GM18502 (cell line): ENCODE measurements around the gene PAM.
"Not testable (repeated sequence)": the region's sequence is repeated elsewhere in the genome, so short reads cannot be mapped to it uniquely, and the experiment has no call there.

Experiments
- ATAC-seq: cut with Tn5 transposase; IDR thresholded peaks from one replicate; pipeline ENCODE4 v1.9.1; 2021; ENCODE audit warnings: mild to moderate bottlenecking; ENCODE audit not compliant: unreplicated experiment, poor library complexity

Gene PAM

DNA sequence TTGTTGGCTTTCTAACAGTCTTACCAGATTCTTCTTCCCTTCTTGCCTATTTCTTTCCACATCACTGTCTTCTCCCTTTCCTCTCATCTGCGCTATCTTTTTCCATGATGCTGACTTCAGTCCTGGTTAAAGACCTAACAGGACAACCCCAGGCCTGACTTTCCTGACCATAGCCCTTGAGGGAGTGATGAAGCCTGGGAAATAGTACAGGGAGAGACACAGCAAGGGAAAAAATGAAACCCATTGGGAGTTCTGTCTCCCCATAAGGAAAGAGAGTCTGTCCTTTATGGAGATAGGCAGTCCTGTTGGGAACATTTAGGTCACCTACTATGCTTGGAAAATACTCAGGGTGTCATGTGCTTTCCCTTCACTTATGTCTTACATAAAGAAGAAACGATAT lies 272.2 kb downstream of the PAM start:
- no peak for ATAC-seq

DNA sequence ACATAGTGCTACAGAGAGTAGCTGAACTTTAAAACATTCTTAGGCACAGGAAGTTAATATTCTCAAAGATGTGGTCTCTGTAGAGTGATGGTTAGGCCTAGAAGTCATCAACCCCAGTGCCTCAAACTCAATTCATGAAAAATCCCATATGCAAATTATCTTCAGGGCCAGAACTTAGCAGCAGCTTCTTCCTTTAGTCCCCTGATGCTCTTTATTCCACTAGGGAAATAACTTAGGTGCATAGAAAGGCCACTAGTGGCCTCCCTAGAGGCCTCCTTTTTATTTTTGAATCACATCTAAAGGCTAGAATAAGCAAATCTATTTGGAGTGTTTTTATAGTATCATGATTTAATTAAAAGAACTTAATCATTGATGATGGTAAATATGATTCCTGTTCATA lies 276.5 kb downstream of the PAM start:
- peak; percentile 34 for ATAC-seq

DNA sequence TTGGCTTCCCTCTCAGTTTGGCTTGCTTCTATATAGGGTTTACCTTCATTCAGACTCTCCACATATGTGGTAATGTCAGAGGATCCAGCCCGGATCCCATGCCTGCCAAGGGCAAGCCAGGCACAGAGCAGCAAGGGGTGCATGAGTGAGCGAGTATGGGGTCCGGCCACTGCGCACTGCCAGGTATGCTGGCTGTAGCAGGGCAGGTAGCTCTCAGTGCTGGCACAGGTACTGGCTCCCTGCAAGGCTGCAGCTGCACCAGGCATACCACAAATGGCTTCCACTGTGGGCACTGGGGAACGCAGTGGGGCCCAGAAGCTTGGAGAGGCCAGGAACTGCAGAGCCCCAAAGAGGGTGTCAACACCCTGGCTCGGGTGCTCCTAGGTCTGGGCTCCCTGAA lies 278.6 kb downstream of the PAM start:
- no peak for ATAC-seq

DNA sequence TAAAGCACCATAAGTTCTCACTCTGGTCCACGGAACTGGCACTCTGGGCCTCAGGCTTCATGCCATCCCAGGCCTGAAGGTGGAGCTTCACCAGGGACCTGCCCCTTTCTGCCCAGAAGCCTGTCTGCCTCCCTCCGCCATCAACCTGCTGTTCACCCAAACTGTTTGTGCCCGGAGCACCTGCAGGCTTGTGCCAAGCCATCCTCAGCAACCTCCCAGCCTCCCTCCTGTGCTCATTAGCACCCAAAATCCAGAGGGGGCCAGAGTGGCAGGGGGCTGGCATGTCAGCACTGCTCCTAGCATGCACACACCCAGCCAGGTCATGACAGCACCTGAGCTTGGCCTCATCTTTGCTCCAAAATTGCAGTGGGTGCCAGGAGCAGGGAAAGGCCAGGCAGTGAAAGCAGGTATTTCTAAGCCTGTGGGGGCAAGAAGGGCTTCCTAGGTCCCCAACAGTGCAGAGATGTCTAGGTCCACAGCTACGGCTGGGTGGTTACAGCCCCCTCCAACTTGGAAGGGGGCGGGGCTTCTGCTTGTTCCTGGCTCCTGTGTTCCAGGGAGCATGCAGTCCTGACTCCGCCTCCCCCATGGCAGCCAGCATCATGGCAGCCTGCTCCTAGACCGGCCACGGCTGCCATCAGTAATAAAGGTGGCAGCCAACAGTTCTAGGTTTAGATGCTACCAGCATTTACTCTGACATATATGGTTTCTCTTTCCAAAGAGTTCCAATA lies 279.7 kb downstream of the PAM start:
- ATAC-seq, result no peak

GRCh38 chr5:103035701-103036100 lies 280.6 kb downstream of the PAM start:
- no peak for ATAC-seq

DNA sequence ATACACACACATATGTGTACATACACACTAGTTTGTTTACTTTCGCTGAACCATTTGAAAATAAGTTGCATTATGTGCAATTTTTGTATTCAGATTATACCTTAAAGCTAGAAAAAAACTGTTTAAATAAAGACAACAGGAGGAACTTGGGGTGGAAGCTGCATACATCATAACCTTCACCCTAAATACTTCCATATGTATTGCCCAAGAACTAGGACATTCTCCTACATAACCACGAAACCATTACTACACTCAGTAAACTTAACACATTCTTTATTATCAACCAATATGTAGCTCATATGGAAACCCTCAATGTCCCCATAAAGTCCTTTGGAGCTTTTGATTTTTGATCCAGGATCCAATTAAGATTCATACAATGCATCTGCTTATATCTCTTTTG lies 281.5 kb downstream of the PAM start:
- no peak for ATAC-seq

DNA sequence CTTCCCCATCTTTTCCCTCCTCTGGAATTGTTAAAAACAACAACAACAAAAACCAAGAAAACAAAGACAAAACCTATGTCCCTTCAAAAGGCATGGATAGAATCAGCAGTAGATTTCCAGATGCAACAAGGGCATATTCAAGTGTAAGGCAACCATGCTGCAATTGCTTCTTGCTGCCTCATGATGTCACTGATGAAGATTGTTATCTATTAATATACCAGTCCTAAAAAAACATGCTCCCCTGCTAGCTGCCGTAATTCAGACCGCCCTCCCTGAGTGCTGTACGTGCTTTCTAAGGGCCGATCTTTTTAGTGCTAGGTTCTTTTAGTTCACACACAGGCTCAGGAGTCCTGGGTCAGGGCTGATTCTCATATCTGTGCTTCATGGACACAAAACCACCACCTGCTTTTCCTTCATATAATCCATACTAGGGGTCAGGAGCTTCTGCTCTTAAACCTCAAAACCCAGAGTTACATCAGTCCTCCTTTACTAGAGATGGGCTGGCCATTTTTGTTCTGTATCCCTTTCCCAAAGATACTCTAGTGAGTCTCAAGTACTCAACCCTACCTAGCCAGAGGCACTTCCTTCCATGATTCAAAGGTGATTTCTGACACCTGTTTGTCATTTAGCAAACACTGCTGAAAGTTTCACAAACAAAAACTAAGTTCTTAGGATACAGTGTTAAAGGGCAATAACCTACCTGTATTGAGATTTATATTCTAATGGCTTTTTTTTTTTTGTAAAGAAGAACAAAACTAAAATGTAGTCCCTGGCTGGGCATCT lies 282.8 kb downstream of the PAM start:
- no peak for ATAC-seq

- ATAC-seq, result peak; percentile 43
Measured at GRCh38 chr5:103041071-103041676, 286.1 kb downstream of the PAM start.

- ATAC-seq, result not testable (repeated sequence)
Measured at GRCh38 chr5:103046706-103047105, 291.6 kb downstream of the PAM start.

DNA sequence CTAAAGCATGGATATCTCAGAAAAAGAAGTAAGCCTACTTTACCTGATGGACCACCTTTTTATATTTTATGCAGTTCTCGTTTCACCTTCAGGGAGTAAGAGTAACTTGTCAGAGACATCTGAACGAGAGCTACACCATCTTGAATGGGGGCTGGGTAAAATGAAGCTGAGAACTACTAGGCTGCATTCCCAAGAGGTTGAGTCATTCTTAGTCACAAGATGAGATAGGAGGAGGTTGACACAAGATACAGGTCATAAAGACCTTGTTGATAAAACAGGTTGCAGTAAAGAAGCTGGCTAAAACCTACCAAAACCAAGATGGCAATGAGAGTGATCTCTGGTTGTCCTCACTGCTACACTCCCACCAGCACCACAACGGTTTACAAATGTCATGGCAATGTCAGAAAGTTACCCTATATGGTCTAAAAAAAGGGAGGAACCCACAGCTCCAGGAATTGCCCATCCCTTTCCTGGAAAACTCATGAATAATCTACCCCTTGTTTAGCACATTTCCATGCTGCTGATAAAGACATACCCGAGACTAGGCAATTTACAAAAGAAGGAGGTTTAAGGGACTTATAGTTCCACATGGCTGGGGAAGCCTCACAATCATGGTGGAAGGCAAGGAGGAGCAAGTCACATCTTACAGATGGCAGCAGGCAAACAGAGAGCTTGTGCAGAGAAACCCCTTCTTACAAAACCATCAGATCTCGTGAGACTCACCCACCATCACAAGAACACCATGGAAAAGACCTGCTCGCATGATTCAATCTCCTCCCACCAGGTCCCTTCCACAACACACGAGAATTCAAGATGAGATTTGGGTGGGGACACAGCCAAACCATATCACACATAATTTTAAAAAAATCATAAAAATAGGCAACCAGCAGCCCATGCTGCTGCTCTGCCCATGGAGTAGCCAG lies 302.4 kb downstream of the PAM start:
- no peak for ATAC-seq

- ATAC-seq, result no peak
Measured at GRCh38 chr5:103059525-103059924, 304.4 kb downstream of the PAM start.

- ATAC-seq, result no peak
Measured at GRCh38 chr5:103060424-103060954, 305.4 kb downstream of the PAM start.

- no peak for ATAC-seq
Measured at GRCh38 chr5:103066326-103066725, 311.2 kb downstream of the PAM start.

DNA sequence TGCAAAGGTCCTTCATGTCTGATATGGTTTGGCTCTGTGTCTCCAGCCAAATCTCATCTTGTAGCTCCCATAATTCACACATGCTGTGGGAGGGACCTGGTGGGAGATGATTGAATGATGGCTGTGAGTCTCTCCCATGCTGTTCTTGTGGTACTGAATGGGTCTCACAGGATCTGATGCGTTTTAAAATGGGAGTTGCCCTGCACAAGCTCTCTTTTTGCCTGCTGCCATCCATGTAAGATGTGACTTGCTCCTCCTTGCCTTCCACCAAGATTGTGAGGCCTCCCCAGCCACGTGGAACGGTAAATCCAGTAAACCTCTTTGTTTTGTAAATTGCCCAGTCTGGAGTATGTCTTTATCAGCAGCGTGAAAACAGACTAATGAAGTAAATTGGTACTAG lies 318.4 kb downstream of the PAM start:
- not testable (repeated sequence) for ATAC-seq

DNA sequence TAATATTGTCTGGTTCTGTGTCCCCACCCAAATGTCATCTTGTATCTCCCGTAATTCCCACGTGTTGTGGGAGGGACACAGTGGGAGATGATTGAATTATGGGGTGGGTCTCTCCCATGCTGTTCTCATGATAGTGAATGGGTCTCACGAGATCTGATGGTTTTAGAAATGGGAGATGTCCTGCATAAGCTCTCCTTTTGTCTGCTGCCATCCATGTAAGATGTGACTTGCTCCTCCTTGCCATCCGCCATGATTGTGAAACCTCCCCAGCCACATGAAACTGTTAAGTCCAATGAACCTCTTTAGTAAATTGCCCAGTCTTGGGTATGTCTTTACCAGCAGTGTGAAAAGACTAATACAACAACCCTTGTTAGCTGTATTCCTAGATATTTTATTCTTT lies 320.3 kb downstream of the PAM start:
- ATAC-seq, result no peak
